Stomach smooth muscle (tissue), 2 donors: ENCODE data around the gene C12orf57.

Experiments
- H3K27ac ChIP-seq: one replicate; pipeline ENCODE4 v1.7.0; 2013; ENCODE audit warnings: mild to moderate bottlenecking, low read length, inconsistent platforms
- H3K27me3 ChIP-seq, 2 donors: one replicate each; pipeline ENCODE4 v1.7.0; 2013; ENCODE audit warnings: low read length in 2 of 2; ENCODE audit not compliant: insufficient read depth in 2 of 2, control insufficient read depth in 1 of 2
- H3K36me3 ChIP-seq, 2 donors: one replicate each; pipeline ENCODE4 v1.7.0; 2013; ENCODE audit warnings: low read length in 2 of 2; ENCODE audit not compliant: control insufficient read depth in 2 of 2, insufficient read depth in 2 of 2
- H3K4me1 ChIP-seq: one replicate; pipeline ENCODE4 v1.7.0; 2013; ENCODE audit warnings: low read length; ENCODE audit not compliant: control insufficient read depth, insufficient read depth
- H3K4me3 ChIP-seq, 2 donors: one replicate each; pipeline ENCODE4 v1.7.0; 2013; ENCODE audit warnings: low read length in 2 of 2
- H3K9ac ChIP-seq, 2 donors: one replicate each; pipeline ENCODE4 v1.7.0; 2013; ENCODE audit warnings: low read length in 2 of 2, mild to moderate bottlenecking in 1 of 2
- H3K9me3 ChIP-seq, 2 donors: one replicate each; pipeline ENCODE4 v1.7.0; 2013; ENCODE audit warnings: low read length in 2 of 2; ENCODE audit not compliant: control insufficient read depth in 2 of 2
- donor health status: healthy.
- donor health status: Pancreatic carcinoma.

The C12orf57 gene, protein sequence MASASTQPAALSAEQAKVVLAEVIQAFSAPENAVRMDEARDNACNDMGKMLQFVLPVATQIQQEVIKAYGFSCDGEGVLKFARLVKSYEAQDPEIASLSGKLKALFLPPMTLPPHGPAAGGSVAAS

GRCh38 chr12:6943722-6944380, at the start of gene C12orf57, which contains the start of gene RNU7-1:
C12orf57 (plus strand) TSS chr12:6944022; CDS start chr12:6944122, 100 bp downstream.
RNU7-1 (plus strand) TSS chr12:6943816.
- peak within 1 kb of the TSS; percentile 88 to 94 for H3K4me3 ChIP-seq
- H3K27ac ChIP-seq: peak within 1 kb of the TSS; percentile 98
- H3K27me3 ChIP-seq: no peaks in the 10 kb centered on the region
- H3K4me1 ChIP-seq: peaks cover 51% of the 10 kb centered on the region
- no peaks in the 10 kb centered on the region for H3K9me3 ChIP-seq
- H3K9ac ChIP-seq: peak within 1 kb of the TSS; percentile 92 to 98
- peaks cover 6 to 21% of the 10 kb centered on the region in 2 donors for H3K36me3 ChIP-seq

- Histone ChIP-seq H3K4me3 (no peak overlapping the region), H3K27me3 (no peaks in the 10 kb centered on the region), H3K27ac (no peak overlapping the region), H3K36me3 (no peaks in the 10 kb centered on the region), H3K9me3 (no peaks in the 10 kb centered on the region), H3K4me1 (peaks cover 9% of the 10 kb centered on the region), H3K9ac (no peak overlapping the region)
These were observed 49.5 kb upstream of the C12orf57 start for GRCh38 chr12:6894321-6894720.

- Histone ChIP-seq H3K27me3 (no peaks in the 10 kb centered on the region), H3K9ac (no peak overlapping the region), H3K4me3 (no peak overlapping the region), H3K9me3 (no peaks in the 10 kb centered on the region), H3K27ac (no peak overlapping the region), H3K36me3 (no peaks in the 10 kb centered on the region), H3K4me1 (peaks cover 6% of the 10 kb centered on the region)
These were observed 46.9 kb upstream of the C12orf57 start for GRCh38 chr12:6896846-6897435.

GRCh38 chr12:6899427-6899826, 44.4 kb upstream of the C12orf57 start:
- no peak overlapping the region for H3K4me3 ChIP-seq
- no peak overlapping the region for H3K27ac ChIP-seq
- H3K27me3 ChIP-seq: no peaks in the 10 kb centered on the region
- peaks cover 11% of the 10 kb centered on the region for H3K4me1 ChIP-seq
- H3K9me3 ChIP-seq: no peaks in the 10 kb centered on the region
- H3K9ac ChIP-seq: no peak overlapping the region
- H3K36me3 ChIP-seq: no peaks in the 10 kb centered on the region

GRCh38 chr12:6899837-6900519, 43.8 kb upstream of the C12orf57 start:
- Histone ChIP-seq H3K4me3 (no peak overlapping the region), H3K27me3 (no peaks in the 10 kb centered on the region), H3K9me3 (no peaks in the 10 kb centered on the region), H3K4me1 (peaks cover 14% of the 10 kb centered on the region), H3K27ac (no peak overlapping the region), H3K9ac (no peak overlapping the region), H3K36me3 (no peaks in the 10 kb centered on the region)

GRCh38 chr12:6902448-6902847, 41.4 kb upstream of the C12orf57 start:
- no peak overlapping the region for H3K27ac ChIP-seq
- H3K9ac ChIP-seq: no peak overlapping the region
- no peak overlapping the region for H3K4me3 ChIP-seq
- H3K27me3 ChIP-seq: no peaks in the 10 kb centered on the region
- no peaks in the 10 kb centered on the region for H3K9me3 ChIP-seq
- peaks cover 20% of the 10 kb centered on the region for H3K4me1 ChIP-seq
- peaks cover 7 to 10% of the 10 kb centered on the region in 2 donors for H3K36me3 ChIP-seq

DNA sequence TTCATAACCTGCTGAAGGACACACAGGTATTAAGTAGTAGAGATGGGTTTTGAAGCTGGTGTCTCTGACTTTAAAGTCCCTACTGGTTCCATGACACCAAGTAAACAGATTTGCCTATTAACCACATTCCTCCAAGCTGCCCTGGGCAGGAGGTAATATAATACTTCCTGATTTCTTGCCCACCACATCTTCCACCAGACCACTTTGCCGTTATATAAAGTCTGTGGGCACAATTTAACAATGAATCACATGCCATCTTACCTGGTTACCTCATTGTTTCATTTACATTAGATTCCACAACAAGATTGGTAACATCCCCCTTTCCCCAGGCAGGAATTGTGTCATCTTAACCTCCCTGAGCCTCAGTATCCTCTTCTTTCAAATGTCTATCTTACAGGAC, 40.1 kb upstream of the C12orf57 start:
- H3K9me3 ChIP-seq: no peaks in the 10 kb centered on the region
- no peak overlapping the region for H3K4me3 ChIP-seq
- H3K27ac ChIP-seq: no peak overlapping the region

GRCh38 chr12:6904280-6905276, 39.2 kb upstream of the C12orf57 start, which contains the start of gene LRRC23:
LRRC23 (plus strand) TSS chr12:6904822; CDS start chr12:6905634, 812 bp downstream.
- H3K4me3 ChIP-seq: peak within 1 kb of the TSS; percentile 98 to 99
- peak within 1 kb of the TSS; percentile 76 for H3K27ac ChIP-seq
- H3K9me3 ChIP-seq: no peaks in the 10 kb centered on the region
- H3K27me3 ChIP-seq: no peaks in the 10 kb centered on the region
- peaks cover 20% of the 10 kb centered on the region for H3K4me1 ChIP-seq
- peaks cover 7 to 10% of the 10 kb centered on the region in 2 donors for H3K36me3 ChIP-seq
- H3K9ac ChIP-seq: peak within 1 kb of the TSS; percentile 93 to 97

More for the DNA sequence above, 40.1 kb upstream of the C12orf57 start:
- Histone ChIP-seq H3K9ac (no peak overlapping the region), H3K4me1 (peaks cover 20% of the 10 kb centered on the region), H3K36me3 (peaks cover 7 to 10% of the 10 kb centered on the region in 2 donors), H3K27me3 (no peaks in the 10 kb centered on the region)

GRCh38 chr12:6905414-6906040, 38.3 kb upstream of the C12orf57 start:
- peak overlapping the region; percentile 98 to 99 for H3K4me3 ChIP-seq
- no peaks in the 10 kb centered on the region for H3K27me3 ChIP-seq
- peaks cover 13% of the 10 kb centered on the region for H3K4me1 ChIP-seq
- H3K9me3 ChIP-seq: no peaks in the 10 kb centered on the region
- peak overlapping the region; percentile 76 for H3K27ac ChIP-seq
- H3K9ac ChIP-seq: peak overlapping the region; percentile 93 to 97
- peaks cover 7 to 10% of the 10 kb centered on the region in 2 donors for H3K36me3 ChIP-seq
